ENCODE data around the gene CERS1. TPM values are rescaled to one million over a fixed set of nuclear protein-coding genes. Genes with fewer than 3 reads are reported as not detected.
"Not testable (repeated sequence)": the region's sequence is repeated elsewhere in the genome, so short reads cannot be mapped to it uniquely, and the experiment has no call there.

CERS1 gene
- total RNA-seq, 1 donor = 0.36 TPM

- Histone ChIP-seq H3K9me3 (ENCODE audit: low read depth, low read length) (no peaks in the 10 kb centered on the region), H3K27me3 (ENCODE audit: insufficient read depth, low read length) (no peaks in the 10 kb centered on the region), H3K79me2 (ENCODE audit: insufficient read depth, low read length) (no peaks in the 10 kb centered on the region), H3K4me3 (ENCODE audit: insufficient read depth, low read length) (no peak overlapping the region), H3K4me1 (ENCODE audit: insufficient read depth, low read length) (no peaks in the 10 kb centered on the region), H3K36me3 (ENCODE audit: insufficient read depth, low read length) (peaks cover 25% of the 10 kb centered on the region), H3K27ac (ENCODE audit: low read depth, low read length) (no peak overlapping the region), H2AFZ (ENCODE audit: low read length) (no peak overlapping the region), H3K4me2 (ENCODE audit: insufficient read depth, low read length) (no peak overlapping the region), H4K20me1 (ENCODE audit: insufficient read depth, low read length) (peaks cover 14% of the 10 kb centered on the region)
- no peak for TF ChIP-seq CTCF (IDR thresholded peaks at IDR 0.05; ENCODE audit: extremely low read depth, low read depth, low read length)
- DNase-seq (ENCODE audit: insufficient read length, low spot score, missing footprints) = peak; percentile 90
Observed at GRCh38 chr19:18903156-18904037, 7.4 kb upstream of the CERS1 start.

GRCh38 chr19:18902519-18902918 is 6.6 kb upstream of the CERS1 start:
- DNase-seq (ENCODE audit: insufficient read length, low spot score, missing footprints); H3K4me2 ChIP-seq (ENCODE audit: insufficient read depth, low read length); H3K27me3 ChIP-seq (ENCODE audit: insufficient read depth, low read length); H3K4me1 ChIP-seq (ENCODE audit: insufficient read depth, low read length); H2AFZ ChIP-seq (ENCODE audit: low read length); H3K4me3 ChIP-seq (ENCODE audit: insufficient read depth, low read length); H3K9me3 ChIP-seq (ENCODE audit: low read depth, low read length); H3K27ac ChIP-seq (ENCODE audit: low read depth, low read length); H3K79me2 ChIP-seq (ENCODE audit: insufficient read depth, low read length): not testable (repeated sequence)
- Histone ChIP-seq H4K20me1 (ENCODE audit: insufficient read depth, low read length) (peaks cover 11% of the 10 kb centered on the region), H3K36me3 (ENCODE audit: insufficient read depth, low read length) (peaks cover 21% of the 10 kb centered on the region)

GRCh38 chr19:18901491-18901890 is 5.5 kb upstream of the CERS1 start:
- Histone ChIP-seq H3K27me3 (ENCODE audit: insufficient read depth, low read length) (no peaks in the 10 kb centered on the region), H3K4me1 (ENCODE audit: insufficient read depth, low read length) (no peaks in the 10 kb centered on the region), H3K4me2 (ENCODE audit: insufficient read depth, low read length) (no peak overlapping the region), H3K4me3 (ENCODE audit: insufficient read depth, low read length) (no peak overlapping the region), H3K27ac (ENCODE audit: low read depth, low read length) (no peak overlapping the region), H3K9me3 (ENCODE audit: low read depth, low read length) (no peaks in the 10 kb centered on the region), H4K20me1 (ENCODE audit: insufficient read depth, low read length) (peaks cover 7% of the 10 kb centered on the region), H2AFZ (ENCODE audit: low read length) (no peak overlapping the region), H3K36me3 (ENCODE audit: insufficient read depth, low read length) (peaks cover 18% of the 10 kb centered on the region), H3K79me2 (ENCODE audit: insufficient read depth, low read length) (no peaks in the 10 kb centered on the region)
- TF ChIP-seq CTCF (IDR thresholded peaks at IDR 0.05; ENCODE audit: extremely low read depth, low read depth, low read length) = no peak
- no peak for DNase-seq (ENCODE audit: insufficient read length, low spot score, missing footprints)

- H3K4me1 ChIP-seq (ENCODE audit: insufficient read depth, low read length) = no peaks in the 10 kb centered on the region
- H3K36me3 ChIP-seq (ENCODE audit: insufficient read depth, low read length) = peaks cover 16% of the 10 kb centered on the region
- peaks cover 7% of the 10 kb centered on the region for H4K20me1 ChIP-seq (ENCODE audit: insufficient read depth, low read length)
Observed at GRCh38 chr19:18900700-18901481, 4.9 kb upstream of the CERS1 start.

More at GRCh38 chr19:18900700-18901481, 4.9 kb upstream of the CERS1 start:
- peak; percentile 90 for DNase-seq (ENCODE audit: insufficient read length, low spot score, missing footprints)
- Histone ChIP-seq H3K27me3 (ENCODE audit: insufficient read depth, low read length) (no peaks in the 10 kb centered on the region), H3K27ac (ENCODE audit: low read depth, low read length) (no peak overlapping the region), H2AFZ (ENCODE audit: low read length) (no peak overlapping the region), H3K4me2 (ENCODE audit: insufficient read depth, low read length) (no peak overlapping the region), H3K4me3 (ENCODE audit: insufficient read depth, low read length) (no peak overlapping the region), H3K9me3 (ENCODE audit: low read depth, low read length) (no peaks in the 10 kb centered on the region), H3K79me2 (ENCODE audit: insufficient read depth, low read length) (no peaks in the 10 kb centered on the region)
- no peak for TF ChIP-seq CTCF (IDR thresholded peaks at IDR 0.05; ENCODE audit: extremely low read depth, low read depth, low read length)

Measured in osteoblast (primary cell).